ENCODE results near the gene ST8SIA6.
"Not testable (repeated sequence)": the region's sequence is repeated elsewhere in the genome, so short reads cannot be mapped to it uniquely, and the experiment has no call there.

The ST8SIA6 gene

GRCh38 chr10:17425584-17426262 is 28.7 kb downstream of the ST8SIA6 start:
- DNase-seq: no peak

- no peak for DNase-seq
These were observed 30.7 kb downstream of the ST8SIA6 start for GRCh38 chr10:17423632-17424186.

GRCh38 chr10:17422931-17423330 is 31.5 kb downstream of the ST8SIA6 start:
- DNase-seq: no peak

- no peak for DNase-seq
These were observed 36.1 kb downstream of the ST8SIA6 start for GRCh38 chr10:17418249-17418648.

GRCh38 chr10:17416442-17417211 is 37.8 kb downstream of the ST8SIA6 start:
- no peak for DNase-seq

GRCh38 chr10:17415046-17415658 is 39.2 kb downstream of the ST8SIA6 start:
- no peak for DNase-seq

GRCh38 chr10:17414484-17414883 is 39.9 kb downstream of the ST8SIA6 start:
- DNase-seq: no peak

- no peak for DNase-seq
These were observed 40.5 kb downstream of the ST8SIA6 start for GRCh38 chr10:17413876-17414275.

GRCh38 chr10:17412323-17412722 is 42.1 kb downstream of the ST8SIA6 start:
- DNase-seq: no peak

- DNase-seq: no peak
These were observed 43.5 kb downstream of the ST8SIA6 start for GRCh38 chr10:17410907-17411306.

- DNase-seq: no peak
These were observed 45.1 kb downstream of the ST8SIA6 start for GRCh38 chr10:17409170-17409733.

GRCh38 chr10:17407047-17407446 is 47.3 kb downstream of the ST8SIA6 start:
- DNase-seq: no peak

GRCh38 chr10:17406036-17406834 is 48.2 kb downstream of the ST8SIA6 start:
- DNase-seq: no peak

- DNase-seq: no peak
These were observed 51.2 kb downstream of the ST8SIA6 start for GRCh38 chr10:17403161-17403560.

GRCh38 chr10:17402040-17402439 is 52.4 kb downstream of the ST8SIA6 start:
- DNase-seq: not testable (repeated sequence)

- no peak for DNase-seq
These were observed 58.4 kb downstream of the ST8SIA6 start for GRCh38 chr10:17396004-17396403.

- DNase-seq: no peak
These were observed 59.5 kb downstream of the ST8SIA6 start for GRCh38 chr10:17394854-17395253.

- no peak for DNase-seq
These were observed 66.4 kb downstream of the ST8SIA6 start for GRCh38 chr10:17387861-17388503.

- no peak for DNase-seq
These were observed 67.7 kb downstream of the ST8SIA6 start for GRCh38 chr10:17386616-17387075.

- no peak for DNase-seq
These were observed 68.4 kb downstream of the ST8SIA6 start for GRCh38 chr10:17386021-17386420.

GRCh38 chr10:17385066-17385465 is 69.3 kb downstream of the ST8SIA6 start:
- DNase-seq: no peak
